ENCODE measurements around the gene PNPLA2. TPM values are rescaled to one million over a fixed set of nuclear protein-coding genes. Genes with fewer than 3 reads are reported as not detected.

PNPLA2 gene
- polyA plus RNA-seq (ENCODE audit: low read depth in 6 of 6) = 10 to 100 TPM; 13.0 to 49.9 (median 26.9) TPM

GRCh38 chr11:818396-819128 is at the start of gene PNPLA2:
Gene PNPLA2 (plus strand): TSS chr11:818914. CDS start chr11:819719, 805 bp downstream.
- H3K4me3 Mint-ChIP-seq = peak within 1 kb of the TSS; percentile 82 to 96 (median 90)
- no peaks in the 10 kb centered on the region for H3K27me3 Mint-ChIP-seq

GRCh38 chr11:769887-770641 is 48.6 kb upstream of the PNPLA2 start:
- Mint-ChIP-seq H3K27ac (no peak overlapping the region), H3K27me3 (no peaks in the 10 kb centered on the region), H3K4me3 (no peak overlapping the region), H3K4me1 (peaks cover 0 to 14% (median 5%) of the 10 kb centered on the region in 3 donors), H3K9me3 (no peaks in the 10 kb centered on the region), H3K36me3 (no peaks in the 10 kb centered on the region)
- ATAC-seq (ENCODE audit: low read depth in 2 of 2) (no peak), DNase-seq (no peak)

More at GRCh38 chr11:818396-819128, at the start of gene PNPLA2:
- Mint-ChIP-seq H3K9me3 (no peaks in the 10 kb centered on the region), H3K36me3 (no peaks in the 10 kb centered on the region), H3K4me1 (peaks cover 9 to 20% (median 17%) of the 10 kb centered on the region in 3 donors), H3K27ac (peak within 1 kb of the TSS; percentile 27 to 96 (median 79))
- ATAC-seq (ENCODE audit: low read depth in 2 of 2) (no peak), DNase-seq (no peak)

- peaks cover 0 to 20% (median 11%) of the 10 kb centered on the region in 3 donors for H3K4me1 Mint-ChIP-seq
- DNase-seq = no peak
- H3K27me3 Mint-ChIP-seq = no peaks in the 10 kb centered on the region
Observed at GRCh38 chr11:770642-771616, 47.8 kb upstream of the PNPLA2 start.

GRCh38 chr11:771617-772204 is 47.0 kb upstream of the PNPLA2 start:
- DNase-seq (no peak), ATAC-seq (ENCODE audit: low read depth in 2 of 2) (no peak)
- Mint-ChIP-seq H3K9me3 (no peaks in the 10 kb centered on the region), H3K27ac (no peak overlapping the region), H3K27me3 (no peaks in the 10 kb centered on the region), H3K4me3 (peak overlapping the region in 1 of 8 donors; percentile 32), H3K36me3 (no peaks in the 10 kb centered on the region), H3K4me1 (peaks cover 5 to 27% (median 18%) of the 10 kb centered on the region in 3 donors)

More at GRCh38 chr11:770642-771616, 47.8 kb upstream of the PNPLA2 start:
- Mint-ChIP-seq H3K36me3 (no peaks in the 10 kb centered on the region), H3K4me3 (peak overlapping the region in 1 of 8 donors; percentile 32), H3K27ac (no peak overlapping the region), H3K9me3 (no peaks in the 10 kb centered on the region)
- ATAC-seq (ENCODE audit: low read depth in 2 of 2) = no peak

- no peak for DNase-seq
- Mint-ChIP-seq H3K36me3 (no peaks in the 10 kb centered on the region), H3K27ac (no peak overlapping the region), H3K4me1 (peaks cover 5 to 27% (median 18%) of the 10 kb centered on the region in 3 donors), H3K27me3 (no peaks in the 10 kb centered on the region), H3K4me3 (peak overlapping the region in 1 of 8 donors; percentile 20), H3K9me3 (no peaks in the 10 kb centered on the region)
- ATAC-seq (ENCODE audit: low read depth in 2 of 2) = no peak
Observed at GRCh38 chr11:772429-773390, 46.0 kb upstream of the PNPLA2 start.

GRCh38 chr11:773425-773824 is 45.3 kb upstream of the PNPLA2 start:
- Mint-ChIP-seq H3K36me3 (no peaks in the 10 kb centered on the region), H3K27ac (no peak overlapping the region), H3K9me3 (no peaks in the 10 kb centered on the region), H3K4me3 (peak overlapping the region in 1 of 8 donors; percentile 40), H3K4me1 (peaks cover 5 to 27% (median 18%) of the 10 kb centered on the region in 3 donors), H3K27me3 (no peaks in the 10 kb centered on the region)
- ATAC-seq (ENCODE audit: low read depth in 2 of 2) (no peak), DNase-seq (no peak)

- DNase-seq (no peak), ATAC-seq (ENCODE audit: low read depth in 2 of 2) (no peak)
- Mint-ChIP-seq H3K27ac (no peak overlapping the region), H3K27me3 (no peaks in the 10 kb centered on the region), H3K36me3 (no peaks in the 10 kb centered on the region), H3K4me1 (peaks cover 6 to 30% (median 18%) of the 10 kb centered on the region in 3 donors), H3K4me3 (peak overlapping the region in 2 of 8 donors; percentile 71 to 86), H3K9me3 (no peaks in the 10 kb centered on the region)
Observed at GRCh38 chr11:773830-774229, 44.9 kb upstream of the PNPLA2 start.

GRCh38 chr11:774873-775592 is 43.7 kb upstream of the PNPLA2 start:
- H3K4me1 Mint-ChIP-seq = peaks cover 8 to 37% (median 25%) of the 10 kb centered on the region in 3 donors
- H3K4me3 Mint-ChIP-seq = peak overlapping the region; percentile 40 to 92 (median 78)
- no peaks in the 10 kb centered on the region for H3K36me3 Mint-ChIP-seq
- no peaks in the 10 kb centered on the region for H3K9me3 Mint-ChIP-seq
- H3K27me3 Mint-ChIP-seq = no peaks in the 10 kb centered on the region
- peak overlapping the region in 2 of 6 donors; percentile 42 to 77 for H3K27ac Mint-ChIP-seq
- DNase-seq (no peak), ATAC-seq (ENCODE audit: low read depth in 2 of 2) (no peak)

GRCh38 chr11:776263-776560 is 42.5 kb upstream of the PNPLA2 start:
- H3K9me3 Mint-ChIP-seq = no peaks in the 10 kb centered on the region
- H3K4me1 Mint-ChIP-seq = peaks cover 8 to 37% (median 25%) of the 10 kb centered on the region in 3 donors
- no peaks in the 10 kb centered on the region for H3K27me3 Mint-ChIP-seq
- ATAC-seq (ENCODE audit: low read depth in 2 of 2) (no peak), DNase-seq (no peak)
- H3K4me3 Mint-ChIP-seq = peak overlapping the region; percentile 75 to 92 (median 85)
- peak overlapping the region in 3 of 6 donors; percentile 24 to 84 (median 80) for H3K27ac Mint-ChIP-seq
- H3K36me3 Mint-ChIP-seq = no peaks in the 10 kb centered on the region

- Mint-ChIP-seq H3K9me3 (no peaks in the 10 kb centered on the region), H3K27ac (peak overlapping the region in 5 of 6 donors; percentile 24 to 84 (median 69)), H3K36me3 (no peaks in the 10 kb centered on the region), H3K27me3 (no peaks in the 10 kb centered on the region), H3K4me3 (peak overlapping the region; percentile 75 to 92 (median 85)), H3K4me1 (peaks cover 8 to 37% (median 25%) of the 10 kb centered on the region in 3 donors)
- DNase-seq (no peak), ATAC-seq (ENCODE audit: low read depth in 2 of 2) (peak; percentile 53 to 54)
Observed at GRCh38 chr11:776561-777287, 42.0 kb upstream of the PNPLA2 start.
